IPS-NIHi7 (cell line): Measurements from ENCODE around the gene OR2T10.
"Not testable (repeated sequence)": the region's sequence is repeated elsewhere in the genome, so short reads cannot be mapped to it uniquely, and the experiment has no call there.

Experiments
- DNase-seq: peaks from one replicate; pipeline ENCODE4 v3.0.0; 2012; ENCODE audit warnings: mixed read lengths; ENCODE audit errors: extremely low spot score

The OR2T10 gene

DNA sequence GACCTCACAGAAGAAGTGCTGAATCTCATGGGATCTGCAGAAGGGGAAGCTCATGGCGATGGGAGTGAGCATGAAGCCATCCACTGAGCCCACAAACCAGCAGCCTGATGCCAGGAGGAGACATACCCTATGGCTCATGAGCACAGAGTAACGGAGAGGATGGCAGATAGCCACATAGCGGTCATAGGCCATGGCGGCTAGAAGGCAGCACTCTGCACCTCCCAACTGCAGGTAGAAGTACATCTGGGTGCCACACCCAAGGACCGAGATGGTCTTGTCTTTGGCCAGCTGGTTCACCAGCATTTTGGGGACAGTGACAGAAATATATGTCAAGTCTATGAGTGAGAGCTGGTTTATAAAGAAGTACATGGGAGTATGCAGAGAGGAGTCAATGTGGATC is 4.3 kb downstream of the OR2T10 start:
- DNase-seq, result no peak

GRCh38 chr1:248592655-248593054 is 4.8 kb downstream of the OR2T10 start:
- DNase-seq, result no peak

GRCh38 chr1:248590055-248590454 is 7.4 kb downstream of the OR2T10 start:
- DNase-seq, result no peak

DNA sequence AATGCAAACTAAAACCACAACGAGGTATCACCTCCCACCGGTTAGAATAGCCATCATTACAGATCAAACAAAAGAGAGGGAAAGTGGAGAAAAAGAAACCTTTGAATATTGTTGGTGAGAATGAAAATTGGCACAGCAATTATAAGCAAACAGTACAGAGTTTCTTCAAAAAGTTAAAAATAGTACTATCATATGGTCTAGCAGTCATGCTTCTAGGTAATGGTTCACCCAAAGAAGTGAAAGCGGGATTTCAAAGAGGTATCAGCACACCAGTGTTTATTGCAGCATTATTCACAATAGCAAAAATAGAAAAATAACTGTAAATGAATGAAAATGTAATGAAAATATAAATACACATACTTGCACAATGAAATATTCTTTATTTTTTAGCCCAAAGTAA is 8.2 kb downstream of the OR2T10 start:
- no peak for DNase-seq

- no peak for DNase-seq
These were observed 12.2 kb downstream of the OR2T10 start for GRCh38 chr1:248585266-248585665.

GRCh38 chr1:248576260-248576980 is 21.1 kb downstream of the OR2T10 start:
- DNase-seq, result no peak

- DNase-seq, result not testable (repeated sequence)
These were observed 22.8 kb downstream of the OR2T10 start, which contains the start of gene OR2T34 for GRCh38 chr1:248574657-248575056. Gene OR2T34, minus strand, starts transcription at chr1:248574757. Its CDS starts 0 bp downstream, at chr1:248574757.

DNA sequence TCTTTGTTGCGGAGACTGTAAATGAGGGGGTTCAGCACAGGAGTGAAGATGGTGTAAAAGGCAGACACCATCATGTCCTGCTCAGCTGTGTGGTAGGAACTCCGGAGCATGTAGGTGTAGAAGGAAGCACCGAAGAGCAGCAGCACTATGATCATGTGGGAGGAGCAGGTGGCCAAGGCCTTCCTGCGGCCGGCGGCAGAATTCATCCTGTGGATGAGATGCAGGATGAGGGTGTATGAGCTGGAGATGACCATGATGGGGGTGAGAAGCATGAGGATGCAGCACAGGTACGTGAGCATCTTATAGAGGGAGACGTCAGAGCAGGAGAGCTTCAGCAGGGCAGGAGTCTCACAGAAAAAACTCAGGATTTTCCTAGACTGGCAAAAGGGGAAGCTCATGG is 23.6 kb downstream of the OR2T10 start:
- not testable (repeated sequence) for DNase-seq

DNA sequence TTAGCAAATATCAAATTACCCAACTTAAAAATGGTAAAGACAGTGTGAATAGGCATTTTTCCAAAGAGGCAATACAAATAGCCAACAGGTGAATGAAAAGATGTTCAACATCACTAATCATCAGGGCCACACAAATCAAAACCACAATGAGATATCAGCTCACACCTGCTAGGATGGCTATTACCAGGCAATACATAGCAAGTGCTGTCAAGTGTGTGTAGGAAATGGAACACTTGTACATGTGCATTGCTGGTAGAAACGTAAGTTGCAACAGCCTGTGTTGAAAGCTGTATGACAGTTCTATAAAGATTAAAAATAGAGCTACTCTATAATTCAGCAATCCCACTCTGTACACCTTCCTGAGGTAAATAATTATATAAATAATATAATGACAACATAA is 25.5 kb downstream of the OR2T10 start:
- not testable (repeated sequence) for DNase-seq

- DNase-seq, result not testable (repeated sequence)
These were observed 26.7 kb downstream of the OR2T10 start for GRCh38 chr1:248570811-248571210.

GRCh38 chr1:248569049-248569448 is 28.5 kb downstream of the OR2T10 start:
- DNase-seq, result not testable (repeated sequence)

GRCh38 chr1:248565530-248566373 is 31.7 kb downstream of the OR2T10 start:
- DNase-seq, result not testable (repeated sequence)

- not testable (repeated sequence) for DNase-seq
These were observed 34.8 kb downstream of the OR2T10 start, which contains the start of gene OR2T29 for GRCh38 chr1:248562672-248563071. Gene OR2T29, minus strand, starts transcription at chr1:248562772. Its CDS starts 3,281 bp downstream, at chr1:248559491.

DNA sequence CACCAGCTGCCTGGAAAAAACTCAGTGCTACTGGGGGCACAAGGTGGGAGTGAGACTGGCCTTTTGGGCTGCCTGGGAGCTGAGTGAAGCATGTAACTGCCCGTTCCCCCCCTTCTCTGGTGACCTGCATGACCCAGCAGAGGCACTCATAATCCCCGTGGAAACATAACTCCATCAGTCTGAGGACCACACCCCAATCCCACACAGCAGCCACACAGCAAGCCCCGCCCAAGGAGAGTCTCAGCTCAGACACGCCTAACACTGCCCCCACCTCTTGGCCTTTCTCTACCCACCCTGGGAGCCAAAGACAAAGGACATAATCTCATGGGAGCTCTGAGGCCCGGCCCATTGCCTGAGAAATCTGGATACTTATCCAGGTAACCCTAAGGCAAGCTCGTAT is 46.5 kb downstream of the OR2T10 start:
- DNase-seq, result not testable (repeated sequence)

- DNase-seq, result not testable (repeated sequence)
These were observed 50.1 kb downstream of the OR2T10 start for GRCh38 chr1:248547383-248547782.
